Measurements from ENCODE around the gene TCHP. TPM values are rescaled to one million over a fixed set of nuclear protein-coding genes. Genes with fewer than 3 reads are reported as not detected.
A peak's percentile ranks its signal among the peaks of the same experiment; 100 is the strongest.
"Not testable (repeated sequence)": the region's sequence is repeated elsewhere in the genome, so short reads cannot be mapped to it uniquely, and the experiment has no call there.

TCHP gene
- total and polyA plus RNA-seq, 12 donors, result 8.3 to 21.1 (median 10.6) TPM

DNA sequence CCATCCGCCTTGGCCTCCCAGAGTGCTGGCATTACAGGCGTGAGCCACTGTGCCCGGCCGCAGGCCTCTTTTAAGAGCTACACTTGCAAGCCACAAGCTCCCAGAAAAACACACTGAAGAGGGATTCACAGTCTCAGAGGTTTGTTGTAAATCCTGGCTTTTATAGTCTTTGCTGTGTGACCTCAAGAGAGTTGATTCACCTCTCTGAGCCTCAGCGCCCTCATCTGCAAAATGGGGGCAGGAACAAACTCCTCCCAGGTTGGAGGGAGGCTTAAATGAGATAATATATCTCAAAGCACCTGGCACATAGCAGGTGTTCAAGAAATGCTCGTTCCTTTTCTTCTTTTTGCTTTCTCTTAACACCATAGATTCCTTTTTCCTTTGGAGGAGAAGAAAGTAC is 3.9 kb upstream of the TCHP start:
- TF ChIP-seq, protein P1, sequence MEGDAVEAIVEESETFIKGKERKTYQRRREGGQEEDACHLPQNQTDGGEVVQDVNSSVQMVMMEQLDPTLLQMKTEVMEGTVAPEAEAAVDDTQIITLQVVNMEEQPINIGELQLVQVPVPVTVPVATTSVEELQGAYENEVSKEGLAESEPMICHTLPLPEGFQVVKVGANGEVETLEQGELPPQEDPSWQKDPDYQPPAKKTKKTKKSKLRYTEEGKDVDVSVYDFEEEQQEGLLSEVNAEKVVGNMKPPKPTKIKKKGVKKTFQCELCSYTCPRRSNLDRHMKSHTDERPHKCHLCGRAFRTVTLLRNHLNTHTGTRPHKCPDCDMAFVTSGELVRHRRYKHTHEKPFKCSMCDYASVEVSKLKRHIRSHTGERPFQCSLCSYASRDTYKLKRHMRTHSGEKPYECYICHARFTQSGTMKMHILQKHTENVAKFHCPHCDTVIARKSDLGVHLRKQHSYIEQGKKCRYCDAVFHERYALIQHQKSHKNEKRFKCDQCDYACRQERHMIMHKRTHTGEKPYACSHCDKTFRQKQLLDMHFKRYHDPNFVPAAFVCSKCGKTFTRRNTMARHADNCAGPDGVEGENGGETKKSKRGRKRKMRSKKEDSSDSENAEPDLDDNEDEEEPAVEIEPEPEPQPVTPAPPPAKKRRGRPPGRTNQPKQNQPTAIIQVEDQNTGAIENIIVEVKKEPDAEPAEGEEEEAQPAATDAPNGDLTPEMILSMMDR (IDR thresholded peaks at IDR 0.05), result no peak
- no peak for TF ChIP-seq POLR2A (IDR thresholded peaks at IDR 0.05)
- Histone ChIP-seq H3K9me3 (replicated peaks in 1 of 3) (no peaks in the 10 kb centered on the region), H3K36me3 (replicated peaks in 1 of 2) (no peaks in the 10 kb centered on the region), H3K27ac (no peak overlapping the region), H3K27me3 (no peaks in the 10 kb centered on the region), H3K4me1 (replicated peaks in 1 of 2) (peaks cover 5 to 10% of the 10 kb centered on the region in 2 donors), H3K4me3 (no peak overlapping the region)
- intact Hi-C loops (cut with DNase I), result no loop called here
- DNase-seq, result no peak
- WGBS, 4 donors, result 79 to 89% (median 82%) methylated on average over 5 to 6 of the region's 6 CpGs

DNA sequence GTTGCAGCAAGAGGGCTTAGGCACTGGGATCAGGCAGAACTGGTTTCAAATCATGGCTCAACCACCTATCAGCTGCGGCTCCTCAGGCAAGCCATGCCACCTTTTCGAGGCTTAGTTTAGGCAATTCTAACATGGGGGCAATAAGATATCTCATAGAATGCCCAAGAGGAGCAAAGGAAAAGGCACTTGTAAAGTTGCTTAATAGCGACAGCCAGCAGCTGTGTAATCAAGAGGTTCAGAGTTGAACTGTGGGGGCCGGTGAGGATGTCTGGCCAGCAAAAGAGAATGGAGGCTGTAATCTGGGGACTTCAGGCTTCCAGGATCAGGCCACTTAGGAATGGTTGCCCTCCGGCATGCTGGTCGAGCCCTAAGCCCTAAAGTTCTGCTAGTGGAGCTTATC is 3.0 kb upstream of the TCHP start:
- intact Hi-C loops (cut with DNase I), result no loop called here
- no peaks in the 10 kb centered on the region for H3K36me3 ChIP-seq (replicated peaks in 1 of 2)
- H3K27me3 ChIP-seq, result no peaks in the 10 kb centered on the region
- H3K27ac ChIP-seq, result no peak overlapping the region
- H3K9me3 ChIP-seq (replicated peaks in 1 of 3), result no peaks in the 10 kb centered on the region
- WGBS, 4 donors, result 81 to 85% (median 84%) methylated on average over 6 of the region's 6 CpGs
- peaks cover 5 to 18% of the 10 kb centered on the region in 2 donors for H3K4me1 ChIP-seq (replicated peaks in 1 of 2)
- H3K4me3 ChIP-seq, result no peak overlapping the region
- DNase-seq, result no peak
- no peak for TF ChIP-seq POLR2A (IDR thresholded peaks at IDR 0.05)
- TF ChIP-seq, protein P1 (IDR thresholded peaks at IDR 0.05), result no peak

DNA sequence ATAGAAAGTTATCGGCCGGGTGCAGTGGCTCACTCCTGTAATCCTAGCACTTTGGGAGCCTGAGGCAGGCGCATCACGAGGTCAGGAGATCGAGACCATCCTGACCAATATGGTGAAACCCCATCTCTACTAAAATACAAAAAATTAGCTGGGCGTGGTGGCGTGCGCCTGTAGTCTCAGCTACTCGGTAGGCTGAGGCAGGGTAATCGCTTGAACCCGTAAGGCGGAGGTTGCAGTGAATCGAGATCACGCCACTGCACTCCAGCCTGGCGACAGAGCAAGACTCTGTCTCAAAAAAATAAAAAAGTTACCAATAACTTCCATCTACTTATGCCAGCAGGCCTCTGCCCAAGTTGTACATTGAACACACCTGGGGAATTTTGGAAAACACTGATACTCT is 729 bp upstream of the TCHP start:
- H3K27me3 ChIP-seq; H3K9me3 ChIP-seq (replicated peaks in 1 of 3); DNase-seq; intact Hi-C loops (cut with DNase I): not testable (repeated sequence)
- 90 to 92% (median 90%) methylated on average over 15 of the region's 15 CpGs for WGBS, 4 donors
- Histone ChIP-seq H3K36me3 (replicated peaks in 1 of 2) (peaks cover 0 to 14% of the 10 kb centered on the region in 2 donors), H3K4me3 (peak overlapping the region in 2 of 4 donors; percentile 66 to 100), H3K27ac (peak overlapping the region in 1 of 5 donors; percentile 79), H3K4me1 (replicated peaks in 1 of 2) (peaks cover 5 to 18% of the 10 kb centered on the region in 2 donors)

DNA sequence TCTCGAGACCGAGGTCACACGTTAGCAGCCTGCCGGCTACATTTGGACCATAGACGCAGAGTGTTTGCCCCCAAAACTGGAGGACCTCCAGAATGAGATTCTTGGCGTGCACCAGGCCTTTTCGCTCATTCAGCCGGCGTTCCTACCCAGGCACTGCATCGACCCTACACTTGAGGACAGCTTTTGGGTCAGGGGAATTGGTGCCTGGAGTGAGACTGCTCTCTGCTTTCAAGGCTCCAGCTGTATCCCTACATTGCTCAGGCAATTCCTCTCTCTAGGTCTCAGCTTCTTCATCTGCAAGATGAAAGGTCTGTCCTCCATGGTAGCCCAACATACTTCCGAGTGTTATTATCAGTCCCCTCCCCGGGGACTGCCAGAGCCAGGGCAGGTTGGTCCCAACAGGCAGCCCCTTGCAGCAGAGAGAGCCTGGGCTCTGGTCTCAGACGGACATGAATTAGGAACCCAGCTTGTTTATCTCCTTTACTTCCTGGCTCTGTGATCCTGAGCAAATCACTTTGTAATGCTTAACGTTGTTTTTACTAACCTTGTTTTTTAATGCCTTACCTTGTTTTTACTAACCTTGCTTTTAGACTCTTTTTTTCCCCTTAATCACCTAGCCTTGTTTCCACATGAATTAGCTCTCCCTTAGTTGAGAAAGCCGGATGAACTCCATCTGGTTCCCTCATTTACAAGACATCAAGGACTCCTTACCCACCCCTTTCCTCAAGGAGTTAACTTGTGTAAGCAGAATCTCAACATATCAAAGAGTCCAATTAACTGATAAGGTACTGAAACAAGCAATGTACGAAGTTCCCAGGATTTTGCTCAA is 892 bp downstream of the TCHP start:
- DNase-seq, result no peak
- Histone ChIP-seq H3K4me1 (replicated peaks in 1 of 2) (peaks cover 5 to 18% of the 10 kb centered on the region in 2 donors), H3K9me3 (replicated peaks in 1 of 3) (no peaks in the 10 kb centered on the region), H3K36me3 (replicated peaks in 1 of 2) (peaks cover 0 to 30% of the 10 kb centered on the region in 2 donors), H3K27me3 (no peaks in the 10 kb centered on the region), H3K27ac (peak overlapping the region in 3 of 5 donors; percentile 1 to 87 (median 79)), H3K4me3 (peak overlapping the region; percentile 48 to 100 (median 72))
- intact Hi-C loops (cut with DNase I), result no loop called here
- 3 to 6% (median 4%) methylated on average over 15 to 16 of the region's 16 CpGs for WGBS, 4 donors
- TF ChIP-seq, protein P1 (IDR thresholded peaks at IDR 0.05), result no peak
- no peak for TF ChIP-seq POLR2A (IDR thresholded peaks at IDR 0.05)
